HCT116 (cell line): ENCODE measurements around the gene PKNOX2. TPM values are rescaled to one million over a fixed set of nuclear protein-coding genes. Genes with fewer than 3 reads are reported as not detected.

Source experiments
- ATAC-seq: fragments of 200-7000 bp; cut with Tn5 transposase; 2 replicates; pipeline ENCODE4 v1.9.1; 2020; ENCODE audit warnings: mild to moderate bottlenecking, moderate library complexity
- BruUV-seq: library from RNA; stranded (reverse); fragments of 400-500 nt; replicated peaks from 2 replicates; lab custom pipeline; 2021; lab: Mats Ljungman, UMichigan
- CTCF ChIA-PET: fragments of 300-600 bp; sonication (Branson Sonifier 250); formaldehyde crosslinking; loops from one replicate; lab custom pipeline; 2021; ENCODE audit warnings: antibody characterized with exemption; lab: Charles Lee
- POLR2A ChIA-PET: fragments of 300-600, 350-600 bp; sonication (Branson Sonifier 250); formaldehyde crosslinking; loops from one replicate; lab custom pipeline; 2021; ENCODE audit warnings: antibody characterized with exemption; lab: Charles Lee
- RAD21 ChIA-PET, 2 experiments: fragments of 300-600 bp; sonication (Branson Sonifier 250); formaldehyde crosslinking; loops; one replicate each; lab custom pipeline; 2023; ENCODE audit warnings: low total read pairs in 2 of 2; ENCODE audit not compliant: uncharacterized antibody in 2 of 2, unreplicated experiment in 2 of 2, low non-redundant PET in 1 of 2; lab: Charles Lee
- DNase-seq: peaks from one replicate; pipeline ENCODE4 v3.0.0-alpha.2; 2010; ENCODE audit warnings: low read depth, low spot score
- H2AFZ ChIP-seq: fragments of 200-600 bp; shearing (Covaris generic), sonication (generic); 2 replicates; pipeline ENCODE4 v1.6.1; 2017; ENCODE audit warnings: low read depth, mixed run types, mixed read lengths, antibody characterized with exemption, low read length; ENCODE audit not compliant: poor library complexity, severe bottlenecking
- H3K27ac ChIP-seq: 2 replicates; pipeline ENCODE4 v1.5.1; 2012; ENCODE audit warnings: low read depth, low read length
- H3K27me3 ChIP-seq: fragments of 200-600 bp; sonication (generic); 2 replicates; pipeline ENCODE4 v1.6.1; 2016; ENCODE audit warnings: mixed run types, low read length, mixed read lengths; ENCODE audit not compliant: insufficient read depth
- H3K36me3 ChIP-seq, 2 experiments: fragments of 200-500 bp in 1 of 2; fragments of 200-600 bp in 1 of 2; sonication (Bioruptor generic) in 1 of 2; sonication (generic) in 1 of 2; 2 replicates each; pipeline versions ENCODE4 v1.5.1 to v1.6.1; 2014 to 2016; ENCODE audit warnings: low read length in 2 of 2, inconsistent platforms in 1 of 2, mixed read lengths in 1 of 2, mixed run types in 1 of 2; ENCODE audit not compliant: insufficient read depth in 2 of 2, control insufficient read depth in 1 of 2
- H3K4me1 ChIP-seq, 2 experiments: fragments of 200-600 bp in 1 of 2; sonication (generic) in 1 of 2; 2 replicates each; pipeline versions ENCODE4 v1.5.1 to v1.6.1; 2012 to 2017; ENCODE audit warnings: low read length in 2 of 2, inconsistent platforms in 1 of 2, mild to moderate bottlenecking in 1 of 2, mixed read lengths in 1 of 2, mixed run types in 1 of 2, moderate library complexity in 1 of 2; ENCODE audit not compliant: insufficient read depth in 2 of 2, control insufficient read depth in 1 of 2
- H3K4me2 ChIP-seq: fragments of 200-600 bp; sonication (generic); 2 replicates; pipeline ENCODE4 v1.6.1; 2017; ENCODE audit warnings: mixed run types, low read length, mixed read lengths
- H3K4me3 ChIP-seq, 2 experiments: fragments of 200-600 bp in 1 of 2; sonication (generic) in 1 of 2; replicated peaks in 1 of 2; 2 replicates each; pipeline ENCODE4 v1.5.1; 2011 to 2016; ENCODE audit warnings: low read length in 2 of 2, control low read depth in 1 of 2, low read depth in 1 of 2, mild to moderate bottlenecking in 1 of 2, mixed read lengths in 1 of 2, mixed run types in 1 of 2
- H3K79me2 ChIP-seq: fragments of 200-600 bp; sonication (generic); 2 replicates; pipeline ENCODE4 v1.6.1; 2017; ENCODE audit warnings: mild to moderate bottlenecking, mixed run types, low read length, moderate library complexity, mixed read lengths; ENCODE audit not compliant: insufficient read depth
- H3K9ac ChIP-seq: fragments of 200-600 bp; sonication (generic); 2 replicates; pipeline ENCODE4 v1.6.1; 2016; ENCODE audit warnings: low read length, mixed read lengths
- H3K9me2 ChIP-seq: fragments of 200-600 bp; sonication (generic), shearing (Covaris generic); 2 replicates; pipeline ENCODE4 v1.6.1; 2017; ENCODE audit warnings: mixed run types, mild to moderate bottlenecking, moderate library complexity; ENCODE audit not compliant: insufficient read depth
- H3K9me3 ChIP-seq, 2 experiments: fragments of 200-500 bp in 1 of 2; fragments of 200-600 bp in 1 of 2; sonication (Bioruptor generic) in 1 of 2; sonication (generic) in 1 of 2; 2 replicates each; pipeline ENCODE4 v1.6.1; 2014 to 2017; ENCODE audit warnings: low read length in 2 of 2, mixed read lengths in 2 of 2, inconsistent platforms in 1 of 2, low read depth in 1 of 2, mild to moderate bottlenecking in 1 of 2, mixed run types in 1 of 2, moderate library complexity in 1 of 2; ENCODE audit not compliant: control insufficient read depth in 1 of 2, insufficient read depth in 1 of 2
- H4K20me1 ChIP-seq: fragments of 200-600 bp; sonication (generic), shearing (Covaris generic); 2 replicates; pipeline ENCODE4 v1.6.1; 2017; ENCODE audit warnings: mixed run types, mild to moderate bottlenecking, moderate library complexity; ENCODE audit not compliant: insufficient read depth
- CBX3 ChIP-seq: IDR thresholded peaks from 2 replicates; pipeline ENCODE4 v1.6.1; 2012; ENCODE audit warnings: low read depth
- CEBPB ChIP-seq: IDR thresholded peaks from 2 replicates; pipeline ENCODE4 v1.6.1; 2012; ENCODE audit warnings: low read depth
- EGR1 ChIP-seq: IDR thresholded peaks from 2 replicates; pipeline ENCODE4 v1.6.1; 2012; ENCODE audit warnings: low read depth
- ELF1 ChIP-seq: IDR thresholded peaks from 2 replicates; pipeline ENCODE4 v1.6.1; 2012; ENCODE audit warnings: low read depth, borderline replicate concordance
- EZH2phosphoT487 ChIP-seq: fragments of 200-600 bp; IDR thresholded peaks from 2 replicates; pipeline ENCODE4 v1.6.1; 2018; ENCODE audit warnings: antibody characterized with exemption, borderline replicate concordance
- FOSL1 ChIP-seq: IDR thresholded peaks from 2 replicates; pipeline ENCODE4 v1.6.1; 2012; ENCODE audit warnings: low read depth
- JUND ChIP-seq: IDR thresholded peaks from 2 replicates; pipeline ENCODE4 v1.6.1; 2012
- MAX ChIP-seq: IDR thresholded peaks from 2 replicates; pipeline ENCODE4 v1.6.1; 2012
- POLR2A ChIP-seq: IDR thresholded peaks from 2 replicates; pipeline ENCODE4 v1.7.0; 2011; ENCODE audit warnings: borderline replicate concordance; ENCODE audit not compliant: insufficient read depth, insufficient read length; ENCODE audit errors: extremely low read depth
- RAD21 ChIP-seq: IDR thresholded peaks from 2 replicates; pipeline ENCODE4 v1.6.1; 2012; ENCODE audit warnings: low read depth, mild to moderate bottlenecking
- SRF ChIP-seq: IDR thresholded peaks from 2 replicates; pipeline ENCODE4 v1.6.1; 2012; ENCODE audit warnings: low read depth
- TCF7L2 ChIP-seq: IDR thresholded peaks from 2 replicates; pipeline ENCODE4 v1.7.0; 2011; ENCODE audit warnings: borderline replicate concordance, inconsistent platforms; ENCODE audit not compliant: insufficient read depth, insufficient read length; ENCODE audit errors: extremely low read depth
- YY1 ChIP-seq: IDR thresholded peaks from 2 replicates; pipeline ENCODE4 v1.6.1; 2011; ENCODE audit warnings: low read length, low read depth, moderate library complexity, mild to moderate bottlenecking; ENCODE audit not compliant: insufficient replicate concordance; ENCODE audit errors: extremely low read depth
- ZBTB33 ChIP-seq: IDR thresholded peaks from 2 replicates; pipeline ENCODE4 v1.6.1; 2011; ENCODE audit warnings: mild to moderate bottlenecking, low read length, moderate library complexity; ENCODE audit not compliant: insufficient replicate concordance; ENCODE audit errors: extremely low read depth
- ZFX ChIP-seq: fragments of 450-650 bp; IDR thresholded peaks from 2 replicates; pipeline ENCODE4 v1.6.1; 2017
- ZNF274 ChIP-seq: fragments of 200-500 bp; sonication (Bioruptor generic); IDR thresholded peaks from 2 replicates; pipeline ENCODE4 v1.6.1; 2014; ENCODE audit warnings: mild to moderate bottlenecking, low read depth, low read length, inconsistent platforms
- intact Hi-C: fragments of 100-400 bp; cut with micrococcal nuclease; formaldehyde crosslinking; loops from 2 replicates; pipeline ENCODE4 v1.10.0; 2022
- total RNA-seq: library from RNA; stranded (reverse); gene quantifications from one replicate; pipeline ENCODE4 v1.2.1, GENCODE V29; 2021; ENCODE audit not compliant: unreplicated experiment
- TF ChIP-seq, protein P1 (sequence below), 3 experiments: fragments of 200-600 bp in 1 of 3; sonication (generic) in 1 of 3; IDR thresholded peaks in 2 of 3; conservative IDR thresholded peaks in 1 of 3; 2 replicates each; pipeline ENCODE4 v1.5.1; 2012 to 2017; ENCODE audit warnings: low read depth in 2 of 3, low read length in 2 of 3, antibody characterized with exemption in 1 of 3, borderline replicate concordance in 1 of 3, control low read depth in 1 of 3, mild to moderate bottlenecking in 1 of 3, mixed read lengths in 1 of 3, mixed run types in 1 of 3, moderate library complexity in 1 of 3; ENCODE audit not compliant: insufficient read depth in 1 of 3

Gene PKNOX2
- total RNA-seq, 1 experiment from 2014 or later, result 0.20 TPM

- Histone ChIP-seq H3K9me2 (no peaks in the 10 kb centered on the region), H3K9me3 (no peaks in the 10 kb centered on the region), H3K9ac (no peak overlapping the region), H3K27ac (no peak overlapping the region), H3K27me3 (peaks cover 58% of the 10 kb centered on the region), H2AFZ (no peak overlapping the region), H3K4me2 (no peak overlapping the region)
- POLR2A ChIA-PET, result no interaction called here
- ATAC-seq, result no peak
- TF ChIP-seq EZH2phosphoT487, result no peak
- TF ChIP-seq SRF, result no peak
- no peak for TF ChIP-seq FOSL1
- no peak for TF ChIP-seq CEBPB
- TF ChIP-seq ELF1, result no peak
- TF ChIP-seq MAX, result no peak
- no peak for TF ChIP-seq POLR2A
- no peak for TF ChIP-seq EGR1
- no peak for TF ChIP-seq JUND
- TF ChIP-seq ZFX, result no peak
- TF ChIP-seq TCF7L2, result no peak
- TF ChIP-seq ZBTB33, result no peak
- TF ChIP-seq ZNF274, result no peak
- TF ChIP-seq, protein P1, sequence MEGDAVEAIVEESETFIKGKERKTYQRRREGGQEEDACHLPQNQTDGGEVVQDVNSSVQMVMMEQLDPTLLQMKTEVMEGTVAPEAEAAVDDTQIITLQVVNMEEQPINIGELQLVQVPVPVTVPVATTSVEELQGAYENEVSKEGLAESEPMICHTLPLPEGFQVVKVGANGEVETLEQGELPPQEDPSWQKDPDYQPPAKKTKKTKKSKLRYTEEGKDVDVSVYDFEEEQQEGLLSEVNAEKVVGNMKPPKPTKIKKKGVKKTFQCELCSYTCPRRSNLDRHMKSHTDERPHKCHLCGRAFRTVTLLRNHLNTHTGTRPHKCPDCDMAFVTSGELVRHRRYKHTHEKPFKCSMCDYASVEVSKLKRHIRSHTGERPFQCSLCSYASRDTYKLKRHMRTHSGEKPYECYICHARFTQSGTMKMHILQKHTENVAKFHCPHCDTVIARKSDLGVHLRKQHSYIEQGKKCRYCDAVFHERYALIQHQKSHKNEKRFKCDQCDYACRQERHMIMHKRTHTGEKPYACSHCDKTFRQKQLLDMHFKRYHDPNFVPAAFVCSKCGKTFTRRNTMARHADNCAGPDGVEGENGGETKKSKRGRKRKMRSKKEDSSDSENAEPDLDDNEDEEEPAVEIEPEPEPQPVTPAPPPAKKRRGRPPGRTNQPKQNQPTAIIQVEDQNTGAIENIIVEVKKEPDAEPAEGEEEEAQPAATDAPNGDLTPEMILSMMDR (IDR thresholded peaks at IDR 0.05 in 2 of 3, conservative IDR thresholded peaks at IDR 0.05 in 1 of 3; ENCODE audit: borderline replicate concordance in 1 of 3, insufficient read depth in 1 of 3, low read depth in 2 of 3, low read length in 2 of 3), result no peak
- TF ChIP-seq CBX3, result no peak
- no peak for TF ChIP-seq RAD21
- no peak for TF ChIP-seq YY1
- TF ChIP-seq, all 23 proteins: peak for 0
- Histone ChIP-seq H3K79me2 (no peaks in the 10 kb centered on the region), H4K20me1 (no peaks in the 10 kb centered on the region), H3K36me3 (no peaks in the 10 kb centered on the region), H3K4me3 (no peak overlapping the region), H3K4me1 (no peaks in the 10 kb centered on the region)
- no peak for DNase-seq
- CTCF ChIA-PET, result no interaction called here
- intact Hi-C loops, result no loop called here
- RAD21 ChIA-PET, result no interaction called here
- BruUV-seq, result no TSS peak
Observed at GRCh38 chr11:125290263-125290662, 125.7 kb downstream of the PKNOX2 start.
